Measurements from ENCODE around the gene DENR. TPM values are rescaled to one million over a fixed set of nuclear protein-coding genes. Genes with fewer than 3 reads are reported as not detected.
"Not testable (repeated sequence)": the region's sequence is repeated elsewhere in the genome, so short reads cannot be mapped to it uniquely, and the experiment has no call there.

The DENR gene
- total and polyA plus RNA-seq, 7 experiments from 2014 or later, result 29.5 to 75.8 (median 50.5) TPM

GRCh38 chr12:122804957-122805356, 52.3 kb downstream of the DENR start:
- H3K27me3 Mint-ChIP-seq; DNase-seq; H3K27ac Mint-ChIP-seq; H3K36me3 Mint-ChIP-seq; H3K4me3 Mint-ChIP-seq; H3K36me3 ChIP-seq (ENCODE audit: control insufficient read depth in 2 of 3, insufficient read depth in 3 of 3, low read length in 3 of 3); ATAC-seq; H3K9me3 ChIP-seq (ENCODE audit: control insufficient read depth in 2 of 3, low read length in 3 of 3); H3K4me1 Mint-ChIP-seq; H3K9me3 Mint-ChIP-seq; H3K4me1 ChIP-seq (ENCODE audit: control insufficient read depth in 2 of 2, insufficient read depth in 2 of 2, low read length in 2 of 2); H3K27me3 ChIP-seq (ENCODE audit: control insufficient read depth in 2 of 2, insufficient read depth in 2 of 2, low read length in 2 of 2); H3K4me3 ChIP-seq (ENCODE audit: low read length); intact Hi-C loops (cut with micrococcal nuclease); H3K27ac ChIP-seq (ENCODE audit: low read depth, low read length): not testable (repeated sequence)
- ChIA-PET CTCF (interaction anchor here (0.6 to 0.7 kb wide), 3 partner anchors 44 to 195 kb away, joined by 3 read pairs; no protein-coding TSS in a partner anchor), POLR2A (interaction anchor here (0.7 kb wide), 1 partner anchor 67 kb away, joined by 5 read pairs; no protein-coding TSS in a partner anchor)

GRCh38 chr12:122807651-122808050, 55.0 kb downstream of the DENR start:
- Histone ChIP-seq H3K4me1 (ENCODE audit: control insufficient read depth in 2 of 2, insufficient read depth in 2 of 2, low read length in 2 of 2) (no peaks in the 10 kb centered on the region), H3K9me3 (ENCODE audit: control insufficient read depth in 2 of 3, low read length in 3 of 3) (no peaks in the 10 kb centered on the region), H3K27me3 (ENCODE audit: control insufficient read depth in 2 of 2, insufficient read depth in 2 of 2, low read length in 2 of 2) (no peaks in the 10 kb centered on the region), H3K27ac (ENCODE audit: low read depth, low read length) (no peak overlapping the region), H3K36me3 (ENCODE audit: control insufficient read depth in 2 of 3, insufficient read depth in 3 of 3, low read length in 3 of 3) (no peaks in the 10 kb centered on the region), H3K4me3 (ENCODE audit: low read length) (no peak overlapping the region)
- Mint-ChIP-seq H3K9me3 (no peaks in the 10 kb centered on the region), H3K27ac (no peak overlapping the region), H3K4me3 (no peak overlapping the region), H3K36me3 (peaks cover 0 to 7% (median 0%) of the 10 kb centered on the region in 5 donors), H3K4me1 (no peaks in the 10 kb centered on the region), H3K27me3 (no peaks in the 10 kb centered on the region)
- DNase-seq (no peak), ATAC-seq (no peak)
- ChIA-PET CTCF (interaction anchor here (1.6 kb wide), 1 partner anchor 14 kb away, joined by 3 read pairs; no protein-coding TSS in a partner anchor), POLR2A (no interaction called here)
- intact Hi-C loops (cut with micrococcal nuclease), result no loop called here

DNA sequence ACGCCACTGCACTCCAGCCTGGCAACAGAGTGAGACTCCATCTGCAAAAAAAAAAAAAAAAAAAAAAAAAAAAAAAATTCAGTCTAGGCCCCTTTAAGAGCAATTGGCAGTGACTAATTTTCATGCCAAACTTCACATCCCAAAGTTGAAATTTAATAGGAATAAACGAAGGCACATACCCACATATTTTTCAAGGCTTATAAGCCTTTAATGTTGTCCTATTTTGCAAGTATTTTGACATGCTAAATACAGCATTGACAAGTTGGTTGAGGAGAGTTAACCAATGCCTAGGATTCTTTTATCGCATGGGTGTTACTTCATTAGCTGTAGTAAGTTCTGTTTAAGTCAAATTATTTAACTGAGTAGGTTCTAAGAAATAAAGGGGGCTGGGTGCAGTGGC, 59.2 kb downstream of the DENR start:
- CTCF ChIA-PET, result interaction anchor here (0.6 kb wide), 1 partner anchor 426 kb away, joined by 5 read pairs; no protein-coding TSS in a partner anchor

DNA sequence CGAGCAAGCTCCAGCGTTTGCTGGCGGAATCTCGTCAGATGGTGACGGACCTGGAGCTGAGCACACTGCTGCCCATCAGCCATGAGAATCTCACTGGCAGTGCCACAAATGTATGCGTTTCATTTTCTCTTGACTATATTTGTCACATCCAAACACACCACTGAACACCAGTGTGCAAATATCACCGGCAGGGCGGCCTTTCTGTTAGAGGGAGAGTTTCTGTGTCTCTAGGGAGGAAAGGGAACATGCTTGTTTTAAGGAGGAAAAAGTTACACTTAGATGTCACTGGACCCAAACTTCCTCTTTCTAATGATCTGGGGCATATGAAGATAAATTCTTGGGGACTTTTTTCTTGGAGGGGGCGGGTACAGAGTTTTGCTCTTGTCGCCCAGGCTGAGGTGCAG, 60.7 kb downstream of the DENR start:
- CTCF ChIA-PET, result interaction anchor here (1.6 kb wide), 1 partner anchor 19 kb away, joined by 7 read pairs; no protein-coding TSS in a partner anchor
- H3K9me3 Mint-ChIP-seq, result no peaks in the 10 kb centered on the region
- Histone ChIP-seq H3K4me3 (ENCODE audit: low read length) (no peak overlapping the region), H3K4me1 (ENCODE audit: control insufficient read depth in 2 of 2, insufficient read depth in 2 of 2, low read length in 2 of 2) (no peaks in the 10 kb centered on the region), H3K36me3 (ENCODE audit: control insufficient read depth in 2 of 3, insufficient read depth in 3 of 3, low read length in 3 of 3) (no peaks in the 10 kb centered on the region), H3K27ac (ENCODE audit: low read depth, low read length) (no peak overlapping the region), H3K9me3 (ENCODE audit: control insufficient read depth in 2 of 3, low read length in 3 of 3) (no peaks in the 10 kb centered on the region), H3K27me3 (ENCODE audit: control insufficient read depth in 2 of 2, insufficient read depth in 2 of 2, low read length in 2 of 2) (no peaks in the 10 kb centered on the region)
- no peak overlapping the region for H3K4me3 Mint-ChIP-seq
- peak overlapping the region in 1 of 9 donors; percentile 72 for H3K27ac Mint-ChIP-seq
- intact Hi-C loops (cut with micrococcal nuclease), result no loop called here
- DNase-seq, result no peak
- ATAC-seq, result peak; percentile 45
- POLR2A ChIA-PET, result no interaction called here
- no peaks in the 10 kb centered on the region for H3K4me1 Mint-ChIP-seq
- peaks cover 0 to 4% (median 0%) of the 10 kb centered on the region in 5 donors for H3K36me3 Mint-ChIP-seq
- peaks cover 0 to 2% (median 0%) of the 10 kb centered on the region in 5 donors for H3K27me3 Mint-ChIP-seq

More for the DNA sequence above, 59.2 kb downstream of the DENR start:
- intact Hi-C loops (cut with micrococcal nuclease), result no loop called here
- H3K36me3 ChIP-seq (ENCODE audit: control insufficient read depth in 2 of 3, insufficient read depth in 3 of 3, low read length in 3 of 3), result no peaks in the 10 kb centered on the region
- no peaks in the 10 kb centered on the region for H3K4me1 Mint-ChIP-seq
- ATAC-seq (no peak), DNase-seq (no peak)
- no peak overlapping the region for H3K27ac ChIP-seq (ENCODE audit: low read depth, low read length)
- H3K9me3 ChIP-seq (ENCODE audit: control insufficient read depth in 2 of 3, low read length in 3 of 3), result no peaks in the 10 kb centered on the region
- no peak overlapping the region for H3K4me3 ChIP-seq (ENCODE audit: low read length)
- peak overlapping the region in 1 of 9 donors; percentile 4 for H3K27ac Mint-ChIP-seq
- peaks cover 0 to 4% (median 0%) of the 10 kb centered on the region in 5 donors for H3K36me3 Mint-ChIP-seq
- H3K4me1 ChIP-seq (ENCODE audit: control insufficient read depth in 2 of 2, insufficient read depth in 2 of 2, low read length in 2 of 2), result no peaks in the 10 kb centered on the region
- no peak overlapping the region for H3K4me3 Mint-ChIP-seq
- POLR2A ChIA-PET, result no interaction called here
- H3K9me3 Mint-ChIP-seq, result no peaks in the 10 kb centered on the region
- H3K27me3 Mint-ChIP-seq, result peaks cover 0 to 2% (median 0%) of the 10 kb centered on the region in 5 donors
- H3K27me3 ChIP-seq (ENCODE audit: control insufficient read depth in 2 of 2, insufficient read depth in 2 of 2, low read length in 2 of 2), result no peaks in the 10 kb centered on the region

GRCh38 chr12:122819209-122819785, 66.7 kb downstream of the DENR start:
- Mint-ChIP-seq H3K9me3 (no peaks in the 10 kb centered on the region), H3K36me3 (no peaks in the 10 kb centered on the region), H3K27me3 (peaks cover 0 to 2% (median 0%) of the 10 kb centered on the region in 5 donors), H3K4me3 (no peak overlapping the region), H3K4me1 (no peaks in the 10 kb centered on the region), H3K27ac (no peak overlapping the region)
- H3K36me3 ChIP-seq (ENCODE audit: control insufficient read depth in 2 of 3, insufficient read depth in 3 of 3, low read length in 3 of 3), result no peaks in the 10 kb centered on the region
- ChIA-PET POLR2A (interaction anchor here (1.3 kb wide), 1 partner anchor 69 kb away, joined by 4 read pairs; no protein-coding TSS in a partner anchor), CTCF (interaction anchor here (0.9 kb wide), 1 partner anchor 26 kb away, joined by 3 read pairs; no protein-coding TSS in a partner anchor)
- intact Hi-C loops (cut with micrococcal nuclease), result no loop called here
- no peaks in the 10 kb centered on the region for H3K27me3 ChIP-seq (ENCODE audit: control insufficient read depth in 2 of 2, insufficient read depth in 2 of 2, low read length in 2 of 2)
- no peak for DNase-seq
- H3K27ac ChIP-seq (ENCODE audit: low read depth, low read length), result no peak overlapping the region
- no peaks in the 10 kb centered on the region for H3K9me3 ChIP-seq (ENCODE audit: control insufficient read depth in 2 of 3, low read length in 3 of 3)
- H3K4me3 ChIP-seq (ENCODE audit: low read length), result no peak overlapping the region
- no peaks in the 10 kb centered on the region for H3K4me1 ChIP-seq (ENCODE audit: control insufficient read depth in 2 of 2, insufficient read depth in 2 of 2, low read length in 2 of 2)
- ATAC-seq, result no peak

- H3K4me1 ChIP-seq (ENCODE audit: control insufficient read depth in 2 of 2, insufficient read depth in 2 of 2, low read length in 2 of 2), result no peaks in the 10 kb centered on the region
- no peak overlapping the region for H3K4me3 ChIP-seq (ENCODE audit: low read length)
- ATAC-seq (no peak), DNase-seq (no peak)
- Mint-ChIP-seq H3K4me3 (no peak overlapping the region), H3K9me3 (no peaks in the 10 kb centered on the region), H3K27ac (no peak overlapping the region), H3K27me3 (peaks cover 0 to 2% (median 0%) of the 10 kb centered on the region in 5 donors), H3K4me1 (no peaks in the 10 kb centered on the region), H3K36me3 (no peaks in the 10 kb centered on the region)
- CTCF ChIA-PET, result no interaction called here
- intact Hi-C loops (cut with micrococcal nuclease), result no loop called here
- no peaks in the 10 kb centered on the region for H3K36me3 ChIP-seq (ENCODE audit: control insufficient read depth in 2 of 3, insufficient read depth in 3 of 3, low read length in 3 of 3)
- no peak overlapping the region for H3K27ac ChIP-seq (ENCODE audit: low read depth, low read length)
- no peaks in the 10 kb centered on the region for H3K27me3 ChIP-seq (ENCODE audit: control insufficient read depth in 2 of 2, insufficient read depth in 2 of 2, low read length in 2 of 2)
- H3K9me3 ChIP-seq (ENCODE audit: control insufficient read depth in 2 of 3, low read length in 3 of 3), result no peaks in the 10 kb centered on the region
- POLR2A ChIA-PET, result no interaction called here
Observed at GRCh38 chr12:122820138-122820537, 67.5 kb downstream of the DENR start.

Measured in naive thymus-derived CD4-positive, alpha-beta T cell (primary cell).